GM18502 (cell line): ENCODE results near the gene PDSS2.
"Not testable (repeated sequence)": the region's sequence is repeated elsewhere in the genome, so short reads cannot be mapped to it uniquely, and the experiment has no call there.

Source experiments
- ATAC-seq: cut with Tn5 transposase; IDR thresholded peaks from one replicate; pipeline ENCODE4 v1.9.1; 2021; ENCODE audit warnings: mild to moderate bottlenecking; ENCODE audit not compliant: unreplicated experiment, poor library complexity

The PDSS2 gene

DNA sequence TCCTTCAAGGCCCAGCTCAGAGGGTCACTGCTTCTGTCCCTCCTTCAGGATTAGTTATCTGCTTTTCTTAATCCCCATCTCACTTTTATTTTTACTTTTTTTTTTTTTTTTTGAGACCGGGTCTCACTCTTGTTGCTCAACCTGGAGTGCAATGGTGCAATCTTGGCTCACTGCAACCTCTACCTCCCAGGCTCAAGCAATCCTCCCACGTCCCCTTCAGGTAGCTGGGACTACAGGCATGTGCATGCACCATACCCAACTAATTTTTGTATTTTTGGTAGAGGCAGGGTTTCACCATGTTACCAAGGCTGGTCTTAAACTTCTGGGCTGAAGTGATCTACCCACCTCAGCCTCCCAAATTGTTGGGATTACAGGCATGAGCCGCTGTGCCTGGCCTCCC lies 16.5 kb upstream of the PDSS2 start:
- not testable (repeated sequence) for ATAC-seq

DNA sequence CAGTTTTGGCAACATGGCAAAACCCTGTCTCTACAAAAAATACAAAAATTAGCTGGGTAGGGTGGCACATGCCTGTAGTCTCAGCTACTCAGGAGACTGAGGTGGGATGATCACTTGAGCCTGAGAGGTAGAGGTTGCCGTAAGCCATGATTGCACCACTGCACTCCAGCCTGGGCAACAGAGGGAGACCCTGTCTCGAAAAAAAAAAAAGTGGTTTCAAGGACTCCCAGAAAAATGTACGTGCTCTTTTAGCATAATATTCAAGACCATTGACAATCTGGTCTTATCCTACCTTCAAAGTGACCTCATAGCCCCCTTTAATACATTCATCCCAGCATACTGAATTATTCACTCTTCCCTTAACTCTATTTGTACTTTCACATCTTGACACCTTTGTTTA lies 16.0 kb upstream of the PDSS2 start:
- ATAC-seq: not testable (repeated sequence)

DNA sequence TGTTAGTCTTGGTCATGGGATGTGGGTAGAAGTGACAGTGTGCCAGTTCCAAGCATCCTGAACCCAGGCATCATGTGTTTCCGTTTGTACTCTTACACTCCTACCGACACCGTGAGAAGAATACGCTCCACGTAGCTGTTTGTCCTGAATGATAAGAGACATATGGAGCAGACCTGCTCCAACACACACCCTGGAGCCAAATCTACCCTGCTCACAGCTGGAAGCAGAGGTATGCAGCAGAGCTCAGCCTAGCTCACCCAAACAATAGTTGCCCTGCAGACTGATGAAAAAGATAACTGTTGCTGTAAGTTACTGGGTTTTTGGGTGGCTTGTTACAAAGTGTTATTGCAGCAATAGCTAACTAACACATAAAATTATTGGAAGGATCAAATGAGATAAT lies 14.3 kb upstream of the PDSS2 start:
- no peak for ATAC-seq

DNA sequence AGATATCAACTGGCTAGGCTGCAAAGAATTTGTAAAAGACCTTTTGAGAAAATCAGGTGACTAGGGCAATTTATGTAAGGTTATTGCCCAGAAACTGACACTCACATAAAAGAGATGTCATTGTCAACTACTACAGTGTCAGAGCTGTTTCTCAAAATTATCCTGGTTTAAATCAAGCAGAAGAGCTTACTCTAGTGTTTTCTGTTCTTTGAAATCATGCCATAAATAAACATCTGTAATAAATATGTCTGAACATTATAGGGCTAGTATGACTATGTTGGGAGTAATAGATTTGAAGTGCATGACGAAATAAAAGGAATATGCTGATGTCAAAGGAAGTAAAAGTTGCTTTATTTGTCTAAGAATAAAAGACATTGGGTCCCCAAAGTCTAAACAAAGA lies 11.0 kb upstream of the PDSS2 start:
- ATAC-seq: no peak

DNA sequence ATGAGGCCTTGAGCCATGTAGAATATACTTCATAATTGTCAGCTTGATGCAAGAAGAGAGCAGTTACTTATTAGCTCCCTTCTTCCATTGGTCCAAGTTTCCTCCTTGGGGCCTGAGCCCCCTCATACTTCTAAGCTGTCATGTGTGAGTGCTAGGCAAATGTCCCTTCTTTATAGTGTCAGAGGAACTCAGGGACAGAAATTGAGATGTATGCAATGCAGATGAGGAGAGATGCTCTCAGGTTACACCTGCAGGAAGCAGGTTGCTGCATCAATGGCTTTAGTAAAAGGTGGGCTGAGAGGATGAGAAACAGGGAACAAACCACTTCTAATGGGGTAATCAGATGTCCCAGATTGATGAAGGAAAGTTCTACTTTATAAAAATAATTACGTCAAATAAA lies 6.7 kb upstream of the PDSS2 start:
- no peak for ATAC-seq

DNA sequence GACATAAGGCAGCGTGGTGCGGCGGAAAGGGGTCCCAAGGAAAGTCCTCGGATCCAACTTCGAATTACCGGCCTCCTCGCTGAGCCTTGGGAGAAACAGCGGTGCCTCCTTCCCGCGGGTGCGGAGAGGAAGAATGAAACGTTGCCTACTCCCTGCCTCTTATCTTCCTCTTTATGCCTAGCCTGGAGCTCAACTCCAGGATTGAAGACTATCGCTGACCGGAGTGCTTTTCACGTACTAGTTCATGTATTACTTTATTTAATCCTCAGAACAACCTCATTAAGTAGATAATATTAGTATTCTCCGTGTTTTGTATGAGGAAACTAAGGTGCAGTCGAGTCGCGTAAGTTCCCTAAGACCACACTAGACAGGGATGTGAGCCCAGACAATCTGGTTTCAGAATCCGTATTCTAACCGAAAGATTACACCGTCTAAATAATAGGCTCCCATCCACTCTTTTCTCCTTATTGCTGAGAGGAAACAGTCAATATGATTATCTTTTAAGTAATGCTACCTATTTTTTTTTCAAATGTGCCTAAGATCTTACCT lies 793 bp upstream of the PDSS2 start:
- no peak for ATAC-seq

DNA sequence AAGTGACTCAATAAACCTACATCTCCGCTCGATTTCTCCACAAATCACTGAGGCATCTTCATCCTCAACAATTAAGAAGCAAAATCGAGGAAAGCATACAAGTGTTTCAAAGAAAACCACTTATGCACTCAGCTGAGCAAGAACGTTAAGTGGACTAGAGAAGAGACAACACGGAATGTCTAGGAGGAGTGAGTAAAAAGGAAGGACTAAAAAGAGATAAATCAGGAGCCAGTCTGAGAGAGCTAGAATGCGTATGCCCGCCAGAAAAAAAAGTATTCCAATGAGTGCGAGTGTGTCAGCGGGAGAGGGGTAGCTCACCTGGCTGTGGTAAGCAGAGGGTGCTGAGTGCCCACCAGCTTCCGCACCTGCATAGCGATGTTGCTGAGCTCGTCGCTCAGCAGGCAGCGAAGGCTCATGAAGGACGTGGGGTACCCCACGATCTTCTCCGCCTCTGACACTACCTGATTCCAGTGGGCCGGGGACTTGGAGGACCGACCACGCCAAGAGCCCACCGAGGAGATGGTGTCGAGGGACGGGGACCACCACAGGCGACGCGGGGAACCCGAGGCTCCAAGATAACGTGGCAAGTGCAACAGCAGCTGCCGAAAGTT lies 587 bp downstream of the PDSS2 start:
- ATAC-seq: peak; percentile 29

DNA sequence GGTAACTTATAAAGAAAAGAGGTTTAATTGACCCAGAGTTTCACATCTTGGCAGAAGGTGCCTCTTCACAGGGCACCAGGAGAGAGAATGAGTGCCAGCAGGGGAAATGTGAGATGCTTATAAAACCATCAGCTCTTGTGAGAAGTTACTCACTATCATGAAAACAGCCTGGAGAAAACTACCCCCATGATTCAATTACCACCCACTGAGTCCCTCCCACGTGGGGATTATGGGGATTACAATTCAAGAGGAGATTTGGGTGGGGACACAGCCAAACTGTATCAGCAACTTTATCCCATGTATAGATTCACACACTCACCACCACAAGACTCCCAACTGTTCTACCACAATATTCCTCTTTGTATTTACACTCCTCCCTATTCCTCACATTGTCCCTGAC lies 10.6 kb downstream of the PDSS2 start:
- no peak for ATAC-seq

DNA sequence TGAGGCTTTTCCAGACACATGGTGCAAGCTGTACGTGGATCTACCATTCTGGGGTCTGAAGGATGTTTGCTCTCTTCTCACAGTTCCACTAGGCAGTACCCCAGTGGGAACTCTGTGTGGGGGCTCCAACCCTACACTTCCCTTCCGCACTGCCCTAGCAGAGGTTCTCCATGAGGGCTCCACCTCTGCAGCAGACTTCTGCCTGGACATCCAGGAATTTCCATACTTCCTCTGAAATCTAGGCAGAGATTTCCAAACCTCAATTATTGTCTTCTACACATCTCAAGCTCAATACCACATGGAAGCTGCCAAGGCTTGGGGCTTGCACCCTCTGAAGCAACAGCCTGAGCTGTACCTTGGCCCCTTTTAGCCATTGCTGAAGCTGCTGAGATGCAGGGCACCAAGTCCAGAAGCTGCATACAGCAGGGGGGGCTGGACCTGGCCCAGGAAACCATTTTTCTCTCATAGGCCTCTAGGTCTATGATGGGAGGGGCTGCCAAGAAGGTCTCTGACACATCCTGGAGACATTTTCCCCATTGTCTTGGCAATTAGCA lies 11.6 kb downstream of the PDSS2 start:
- no peak for ATAC-seq

DNA sequence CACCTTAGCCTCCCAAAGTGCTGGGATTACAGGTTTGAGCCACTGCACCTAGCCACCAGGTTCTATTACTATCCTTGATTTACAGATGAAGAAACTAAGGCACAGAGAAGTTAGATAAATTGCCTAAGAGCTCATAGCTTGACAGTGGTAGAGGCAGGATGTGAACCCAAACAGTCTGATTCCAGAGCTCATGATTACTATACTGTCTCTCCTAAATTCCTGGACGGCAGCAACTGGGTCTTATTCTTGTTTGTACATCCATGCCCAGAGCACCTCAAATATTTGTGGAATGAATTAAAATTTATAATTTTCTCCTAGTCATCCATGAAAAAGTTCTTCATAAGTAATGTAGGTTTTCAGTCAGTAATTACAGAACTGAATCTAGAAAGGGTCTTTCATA lies 15.1 kb downstream of the PDSS2 start:
- no peak for ATAC-seq

DNA sequence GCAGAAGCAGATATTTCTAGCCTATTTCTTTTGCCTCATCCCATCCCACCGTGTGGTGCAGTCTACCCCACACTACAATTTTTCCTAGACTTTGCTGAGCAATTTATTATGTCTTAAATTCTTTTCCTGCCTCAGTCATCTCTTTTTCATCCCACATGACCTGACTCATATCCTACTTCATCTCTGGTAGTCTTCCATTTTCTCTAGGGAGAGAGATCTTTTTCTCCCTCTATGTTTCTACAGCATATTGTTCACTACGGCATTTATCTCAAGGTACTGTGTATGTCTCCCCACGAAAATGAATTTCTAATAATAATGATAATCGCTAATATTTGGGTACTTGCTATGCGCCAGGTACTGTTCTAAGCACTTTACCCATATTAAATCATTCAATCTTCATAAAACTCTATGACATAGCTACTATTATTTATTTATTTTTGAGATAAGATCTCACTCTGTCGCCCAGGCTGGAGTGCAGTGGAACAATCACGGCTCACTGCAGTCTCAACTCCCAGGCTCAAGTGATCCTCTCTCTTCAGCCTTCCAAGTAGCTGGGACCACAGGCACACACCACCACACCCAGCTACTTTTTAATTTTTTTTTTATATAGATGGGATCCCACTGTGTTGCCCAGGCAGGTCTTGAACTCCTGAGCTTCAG lies 15.6 kb downstream of the PDSS2 start:
- ATAC-seq: no peak

DNA sequence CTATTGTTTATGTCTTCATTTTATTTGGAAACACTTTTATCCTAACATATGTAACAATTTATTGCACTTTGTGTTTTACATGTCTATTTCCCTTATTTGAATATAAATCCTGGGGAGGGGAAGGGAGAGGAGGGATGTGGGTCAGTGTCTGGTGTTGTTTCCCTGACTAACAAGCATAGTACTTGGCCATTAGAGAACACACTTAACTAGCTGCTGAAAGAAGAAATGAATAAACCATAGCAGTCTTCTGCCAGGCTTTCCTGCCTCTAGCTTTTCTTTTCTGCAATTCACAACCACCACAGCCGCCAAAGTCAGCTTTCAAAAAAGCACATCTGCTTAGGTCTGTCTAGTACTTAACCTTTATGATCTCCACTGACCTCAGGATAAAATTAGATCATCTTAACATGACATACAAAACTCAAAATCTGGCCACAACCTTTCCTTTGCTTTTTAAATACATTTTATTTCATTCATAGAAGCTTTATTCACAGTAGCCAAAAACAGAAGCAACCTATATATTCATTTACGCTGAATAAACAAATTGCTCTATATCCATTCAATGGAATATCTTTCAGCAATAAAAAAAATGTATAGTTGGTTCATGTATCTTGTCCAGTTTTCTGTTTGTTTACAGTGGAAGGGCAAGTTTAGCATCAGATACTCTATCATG lies 16.3 kb downstream of the PDSS2 start:
- no peak for ATAC-seq

DNA sequence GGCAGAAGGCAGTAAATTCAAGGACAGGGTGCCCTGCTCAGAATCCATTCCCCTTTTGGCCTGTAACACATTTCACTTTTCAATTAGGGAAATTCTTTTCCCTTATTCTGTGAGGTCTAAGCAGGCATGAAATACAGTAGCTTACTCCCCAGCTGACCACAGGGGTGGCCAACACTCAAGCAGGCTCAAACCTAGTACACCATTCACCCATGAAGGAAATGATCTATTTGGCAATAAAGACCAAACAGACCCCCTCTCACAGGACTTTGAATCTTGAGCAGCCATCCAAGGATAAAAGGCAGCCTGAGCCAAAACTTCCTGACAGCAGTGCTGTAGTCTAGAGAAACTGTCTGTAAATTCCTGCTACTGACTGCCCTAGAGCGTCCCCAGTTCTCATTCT lies 17.7 kb downstream of the PDSS2 start:
- no peak for ATAC-seq

DNA sequence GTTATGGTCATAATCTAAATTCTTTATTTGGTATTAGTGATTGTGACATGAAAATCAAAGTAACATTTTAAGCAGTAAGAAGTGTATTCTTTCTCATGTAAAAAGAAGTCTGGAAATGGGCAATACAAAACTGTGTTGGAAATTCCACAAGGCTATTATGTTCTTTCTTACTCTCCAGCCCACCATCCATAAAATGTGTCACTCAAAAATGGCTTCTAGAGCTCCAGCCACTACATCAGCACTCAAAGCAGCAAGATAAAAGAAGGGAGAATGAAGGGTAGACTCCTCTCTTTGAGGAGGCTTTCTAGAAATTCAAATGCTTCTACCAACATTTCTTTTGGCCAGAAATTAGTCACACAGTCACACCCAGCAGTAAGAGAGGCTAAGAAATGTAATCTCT lies 18.4 kb downstream of the PDSS2 start:
- no peak for ATAC-seq

DNA sequence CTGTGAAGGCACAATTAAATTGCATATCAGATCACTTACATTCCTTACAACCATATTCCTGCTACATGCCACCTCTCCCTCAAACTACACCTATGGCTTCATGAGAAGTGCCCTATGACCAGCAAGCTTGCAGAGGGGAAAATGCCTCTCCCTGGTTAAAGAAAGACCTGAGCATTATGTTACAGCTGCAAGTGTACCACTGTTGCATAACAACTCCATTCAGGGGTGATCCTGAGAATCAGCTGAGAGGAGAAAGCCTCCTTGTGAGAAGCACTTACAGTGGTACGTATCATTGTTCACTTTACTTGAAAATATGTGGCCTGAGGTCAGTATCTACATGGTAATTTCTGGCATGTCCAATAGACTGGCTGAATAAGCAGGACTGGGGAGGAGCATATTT lies 20.0 kb downstream of the PDSS2 start:
- no peak for ATAC-seq

DNA sequence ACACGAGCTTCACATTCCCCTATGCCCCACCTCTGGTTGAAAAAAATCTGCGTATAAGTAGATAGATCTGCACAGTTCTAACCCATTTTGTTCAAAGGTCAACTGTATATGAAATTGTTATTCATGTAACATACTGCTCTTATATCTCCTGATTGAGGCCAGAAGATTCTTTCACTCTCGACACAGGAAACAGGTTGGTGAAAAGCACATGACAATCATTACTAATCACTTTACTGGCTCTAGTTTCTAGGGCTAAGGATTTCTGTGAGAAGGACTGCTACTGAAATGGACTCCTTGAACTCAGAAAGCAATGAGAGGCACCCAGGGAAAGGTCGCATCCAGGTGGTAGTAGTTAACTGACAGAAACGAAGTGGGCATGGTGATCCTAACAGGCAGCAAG lies 21.7 kb downstream of the PDSS2 start:
- no peak for ATAC-seq

DNA sequence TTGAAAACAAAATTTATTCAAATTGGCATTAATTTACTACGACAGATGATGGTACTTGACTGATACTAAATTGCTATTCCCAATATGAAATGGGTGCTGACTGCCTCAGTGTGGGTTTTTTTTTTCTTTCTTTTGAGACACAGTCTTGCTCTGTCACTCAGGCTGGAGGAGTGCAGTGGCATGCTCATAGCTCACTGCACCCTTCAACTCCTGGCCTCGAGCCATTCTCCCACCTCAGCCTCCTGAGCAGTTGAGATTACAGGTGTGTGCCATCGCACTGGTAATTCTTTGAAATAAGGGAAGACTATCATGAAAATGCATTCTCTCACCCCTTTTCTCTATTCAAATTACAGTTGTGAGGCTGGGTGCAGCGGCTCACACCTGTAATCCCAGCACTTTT lies 22.5 kb downstream of the PDSS2 start:
- no peak for ATAC-seq

DNA sequence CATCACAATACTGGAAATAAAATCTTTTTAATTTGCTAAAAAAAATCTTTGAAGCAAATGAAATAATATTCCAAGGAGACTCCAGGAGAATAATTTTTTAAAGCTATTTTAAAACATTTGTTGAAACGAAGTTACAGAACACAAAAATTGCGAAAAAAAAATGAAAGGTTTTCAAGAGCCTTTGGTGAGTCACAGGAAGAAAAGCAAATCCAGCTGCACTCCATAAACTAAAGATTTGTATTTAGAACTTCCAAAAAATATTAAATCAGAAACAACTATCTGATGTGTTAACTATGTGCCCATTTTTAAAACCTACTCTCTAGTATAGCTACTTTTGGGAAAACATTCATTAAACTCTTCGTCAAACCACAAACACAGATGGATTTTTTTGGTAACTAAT lies 23.6 kb downstream of the PDSS2 start:
- no peak for ATAC-seq

DNA sequence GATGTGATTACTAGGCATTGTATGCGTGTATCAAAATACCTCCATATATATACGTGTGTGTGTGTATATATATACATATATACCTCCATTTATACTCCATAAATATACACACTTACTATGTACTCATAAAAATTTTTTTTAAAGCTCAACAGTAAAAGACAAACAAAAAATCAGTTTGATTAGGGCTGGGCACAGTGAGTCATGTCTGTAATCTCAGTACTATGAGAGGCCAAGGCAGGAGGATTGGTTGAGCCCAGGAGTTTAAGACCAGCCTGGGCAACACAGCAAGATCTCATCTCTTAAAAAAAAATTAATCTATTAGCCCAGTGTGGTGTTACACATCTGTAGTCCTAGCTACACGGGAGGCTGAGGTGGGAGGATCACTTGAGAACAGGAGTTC lies 24.6 kb downstream of the PDSS2 start:
- no peak for ATAC-seq

DNA sequence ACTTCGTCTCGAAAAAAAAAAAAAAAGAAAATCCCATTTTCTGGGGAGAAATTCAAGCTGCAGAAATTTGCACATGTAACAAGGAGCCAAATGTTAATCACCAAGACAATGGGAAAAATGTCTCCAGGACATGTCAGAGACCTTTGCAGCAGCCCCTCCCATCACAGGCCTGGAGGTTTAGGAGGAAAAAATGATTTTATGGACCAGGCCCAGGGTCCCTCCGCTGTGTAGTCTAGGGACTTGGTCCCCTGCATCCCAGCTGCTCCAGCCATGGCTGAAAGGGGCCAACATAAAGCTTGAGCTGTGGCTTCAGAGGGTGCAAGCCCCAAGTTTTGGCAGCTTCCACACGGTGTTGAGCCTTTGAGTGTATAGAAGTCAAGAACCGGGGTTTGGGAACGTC lies 33.4 kb downstream of the PDSS2 start:
- not testable (repeated sequence) for ATAC-seq

DNA sequence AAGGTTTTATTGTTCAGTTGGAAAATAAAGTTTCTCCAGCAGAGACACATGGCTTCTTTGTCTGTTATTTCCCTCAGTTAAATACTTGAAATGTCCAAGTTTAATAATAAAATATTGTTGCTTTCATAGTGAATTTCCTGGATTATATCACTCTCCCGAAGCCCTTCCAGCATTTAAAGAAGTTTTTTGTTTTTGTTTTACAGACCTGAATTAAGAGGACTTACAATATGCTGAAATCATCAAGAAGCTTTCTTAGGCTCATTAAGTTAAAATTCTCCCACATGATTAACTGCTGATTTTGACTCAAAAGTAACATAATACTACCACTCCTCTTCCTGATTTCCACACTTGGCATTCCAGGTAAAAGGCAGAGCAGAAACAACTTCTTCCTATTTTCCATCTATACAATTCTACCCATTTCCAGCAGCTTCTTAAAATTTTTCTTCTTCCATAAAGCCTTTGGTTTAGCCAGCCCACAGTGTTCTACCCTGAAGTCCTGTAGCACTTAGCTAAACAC lies 35.8 kb downstream of the PDSS2 start:
- ATAC-seq: no peak
